Left ventricle myocardium inferior (tissue), 1 donor: ENCODE results near the gene NEMP1. TPM values are rescaled to one million over a fixed set of nuclear protein-coding genes. Genes with fewer than 3 reads are reported as not detected.

Experiments used
- DNase-seq: peaks from one replicate; pipeline ENCODE4 v3.0.0-alpha.2; 2020
- H3K27ac ChIP-seq: fragments of 200-600 bp; replicated peaks from 2 replicates; pipeline ENCODE4 v1.8.0; 2021
- H3K27me3 ChIP-seq: fragments of 200-600 bp; 2 replicates; pipeline ENCODE4 v1.8.0; 2021; ENCODE audit warnings: low read depth
- H3K36me3 ChIP-seq: fragments of 200-600 bp; 2 replicates; pipeline ENCODE4 v1.8.0; 2021
- H3K4me1 ChIP-seq: fragments of 200-600 bp; 2 replicates; pipeline ENCODE4 v1.8.0; 2021
- H3K4me3 ChIP-seq: fragments of 200-600 bp; 2 replicates; pipeline ENCODE4 v1.8.0; 2021; ENCODE audit warnings: mild to moderate bottlenecking, moderate library complexity
- H3K9me3 ChIP-seq: fragments of 200-600 bp; replicated peaks from 2 replicates; pipeline ENCODE4 v1.8.0; 2021
- CTCF ChIP-seq: fragments of 200-600 bp; IDR thresholded peaks from 2 replicates; pipeline ENCODE4 v1.8.0; 2021; ENCODE audit warnings: antibody characterized with exemption, mild to moderate bottlenecking, borderline replicate concordance
- intact Hi-C: fragments of 100-400 bp; cut with micrococcal nuclease; formaldehyde crosslinking; loops from one replicate; pipeline ENCODE4 v1.11.0; 2022
- total RNA-seq: library from RNA; stranded (reverse); fragmentation: NEBNext Ultra II Directional; extraction: Animal tissue kit (Norgen Biotek cat#: 25700); gene quantifications from one replicate; pipeline ENCODE4 v1.2.1, GENCODE V29; 2021
- donor health status: DM: no; HTN: yes; CAD: no; lungs with severe emphysema.

NEMP1 gene
- total RNA-seq, 1 donor from 2014 or later: 3.3 TPM

GRCh38 chr12:57012600-57013465, 65.8 kb downstream of the NEMP1 start:
- H3K36me3 ChIP-seq: no peaks in the 10 kb centered on the region
- H3K4me3 ChIP-seq: no peak overlapping the region
- no peak for TF ChIP-seq CTCF
- DNase-seq: no peak
- intact Hi-C loops: no loop called here
- no peak overlapping the region for H3K27ac ChIP-seq
- peaks cover 55% of the 10 kb centered on the region for H3K27me3 ChIP-seq
- peaks cover 5% of the 10 kb centered on the region for H3K4me1 ChIP-seq
- no peaks in the 10 kb centered on the region for H3K9me3 ChIP-seq

- Histone ChIP-seq H3K4me3 (no peak overlapping the region), H3K9me3 (no peaks in the 10 kb centered on the region), H3K4me1 (peaks cover 9% of the 10 kb centered on the region), H3K27ac (no peak overlapping the region), H3K36me3 (no peaks in the 10 kb centered on the region), H3K27me3 (peaks cover 45% of the 10 kb centered on the region)
- DNase-seq: no peak
- intact Hi-C loops: no loop called here
- TF ChIP-seq CTCF: no peak
Measured at GRCh38 chr12:57011438-57012424, 66.9 kb downstream of the NEMP1 start.

- peaks cover 17% of the 10 kb centered on the region for H3K4me1 ChIP-seq
- H3K27ac ChIP-seq: no peak overlapping the region
- no peaks in the 10 kb centered on the region for H3K9me3 ChIP-seq
- intact Hi-C loops: no loop called here
- TF ChIP-seq CTCF: no peak
- H3K36me3 ChIP-seq: no peaks in the 10 kb centered on the region
- DNase-seq: no peak
- no peak overlapping the region for H3K4me3 ChIP-seq
- peaks cover 35% of the 10 kb centered on the region for H3K27me3 ChIP-seq
Measured at GRCh38 chr12:57010627-57011247, 67.9 kb downstream of the NEMP1 start.

- no peak overlapping the region for H3K27ac ChIP-seq
- TF ChIP-seq CTCF: no peak
- no peaks in the 10 kb centered on the region for H3K36me3 ChIP-seq
- no peak overlapping the region for H3K4me3 ChIP-seq
- no peak for DNase-seq
- peaks cover 28% of the 10 kb centered on the region for H3K27me3 ChIP-seq
- no peaks in the 10 kb centered on the region for H3K9me3 ChIP-seq
- peaks cover 23% of the 10 kb centered on the region for H3K4me1 ChIP-seq
- intact Hi-C loops: loop anchor here (5.0 kb wide), 1 partner anchor 102 kb away; the partner anchor contains the start of gene STAT6
Measured at GRCh38 chr12:57009949-57010626, 68.5 kb downstream of the NEMP1 start.
